Fibroblast of the aortic adventitia (primary cell): ENCODE data around the gene MRPL3. TPM values are rescaled to one million over a fixed set of nuclear protein-coding genes. Genes with fewer than 3 reads are reported as not detected.

Experiments
- DNase-seq: peaks from one replicate; pipeline ENCODE4 v3.0.0-alpha.2; 2010; ENCODE audit warnings: low read depth
- H3K4me3 ChIP-seq: 2 replicates; pipeline ENCODE4 v1.5.1; 2011; ENCODE audit warnings: low read depth, mild to moderate bottlenecking, control low read depth, low read length, moderate library complexity
- CTCF ChIP-seq: IDR thresholded peaks from 2 replicates; pipeline ENCODE4 v1.5.1; 2011; ENCODE audit warnings: mild to moderate bottlenecking, low read length, control low read depth, inconsistent platforms; ENCODE audit not compliant: insufficient read depth
- total RNA-seq: library from RNA; depleted of rRNA; stranded (reverse); fragments of >200 nt; gene quantifications from 2 replicates; pipeline ENCODE4 v1.2.3, GENCODE V29; 2012; ENCODE audit warnings: low replicate concordance

Gene MRPL3
- total RNA-seq, 1 donor: 164 TPM

GRCh38 chr3:131485119-131485518, 17.7 kb downstream of the MRPL3 start:
- DNase-seq: peak; percentile 2
- no peak overlapping the region for H3K4me3 ChIP-seq
- no peak for TF ChIP-seq CTCF

DNA sequence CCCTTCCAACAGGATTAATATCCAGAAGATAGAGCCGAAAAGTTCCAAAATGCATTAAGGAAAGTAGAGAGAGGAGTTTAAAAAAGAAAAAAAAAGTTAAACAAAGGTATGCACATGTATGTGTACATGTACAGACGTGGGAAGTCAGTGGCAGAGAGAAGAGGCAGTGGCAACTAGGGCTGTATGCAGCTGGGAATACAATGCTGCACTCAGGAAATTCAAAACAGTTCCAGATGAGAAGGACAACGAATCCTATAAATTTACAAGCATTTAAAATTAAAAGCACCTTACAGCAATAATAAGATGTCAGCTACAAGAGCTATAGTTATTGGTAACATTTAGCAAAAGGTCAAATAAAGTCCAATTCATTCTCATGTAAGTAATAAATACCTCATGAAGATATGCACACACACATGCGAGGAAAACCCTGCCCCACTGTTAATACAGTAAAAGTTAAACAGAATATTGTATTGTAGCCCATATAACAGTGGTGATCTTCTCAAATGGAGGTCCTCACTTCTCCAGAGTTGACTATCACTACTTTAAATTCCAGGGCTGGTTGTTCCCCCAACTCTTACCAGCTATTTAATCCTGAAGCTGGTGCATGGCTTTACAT, 18.2 kb downstream of the MRPL3 start:
- no peak for DNase-seq
- no peak for TF ChIP-seq CTCF
- H3K4me3 ChIP-seq: no peak overlapping the region

DNA sequence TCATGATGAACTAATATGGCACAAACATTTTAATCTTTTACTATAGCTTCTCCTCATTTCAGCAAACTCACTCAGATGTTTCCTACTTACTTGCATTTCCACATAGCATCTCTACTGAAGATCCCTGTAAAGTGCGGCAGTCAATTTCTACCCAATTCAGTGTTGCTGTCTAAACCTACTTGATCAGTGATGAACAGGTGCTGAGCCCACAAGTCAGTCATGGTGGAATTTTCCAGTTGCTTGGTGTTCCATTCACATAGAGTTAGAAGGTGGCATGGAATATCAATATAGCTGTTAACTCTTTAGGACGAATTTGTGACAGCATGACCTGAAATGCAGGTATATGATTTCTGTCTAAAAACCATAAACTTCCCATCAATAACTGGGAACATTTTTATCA, 22.7 kb downstream of the MRPL3 start:
- no peak overlapping the region for H3K4me3 ChIP-seq
- no peak for DNase-seq
- TF ChIP-seq CTCF: no peak

- no peak overlapping the region for H3K4me3 ChIP-seq
- DNase-seq: no peak
- no peak for TF ChIP-seq CTCF
Observed at GRCh38 chr3:131477813-131478212, 25.0 kb downstream of the MRPL3 start.

DNA sequence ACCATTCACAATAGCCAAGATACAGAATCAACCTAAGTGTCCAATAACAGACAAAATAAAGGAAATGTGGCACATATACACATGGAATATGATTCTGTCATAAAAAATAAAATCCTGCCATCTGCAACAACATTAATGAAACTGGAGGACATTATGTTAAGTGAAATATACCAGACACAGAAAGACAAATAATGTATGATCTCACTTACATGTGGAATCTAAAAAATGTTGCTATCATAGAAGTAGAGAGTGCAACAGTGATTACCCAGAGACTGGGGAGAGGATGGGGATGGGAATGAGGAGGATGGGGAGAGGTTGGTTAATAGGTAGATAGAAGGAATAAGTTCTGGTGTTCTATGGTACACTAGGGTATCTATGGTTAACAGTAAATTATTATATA, 28.7 kb downstream of the MRPL3 start:
- DNase-seq: no peak
- no peak for TF ChIP-seq CTCF

DNA sequence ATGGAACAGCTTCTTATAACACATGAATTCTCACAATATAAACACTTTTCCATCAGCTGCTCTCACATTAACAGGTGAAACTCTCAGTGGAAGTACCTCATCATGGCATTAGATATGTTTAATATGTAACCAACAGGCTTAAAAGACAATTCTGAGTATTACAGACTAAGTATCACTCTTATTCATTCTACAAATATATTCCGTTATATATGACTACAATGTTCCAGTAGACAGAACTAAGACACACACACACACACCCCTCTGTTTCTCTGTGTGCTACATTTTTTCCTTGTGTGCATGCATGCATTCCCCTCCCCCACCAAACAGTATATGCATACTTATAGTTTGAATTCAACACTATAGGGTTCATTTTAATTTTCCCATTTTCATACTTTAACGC, 32.4 kb downstream of the MRPL3 start:
- DNase-seq: no peak
- H3K4me3 ChIP-seq: no peak overlapping the region
- no peak for TF ChIP-seq CTCF

More for the DNA sequence above, 28.7 kb downstream of the MRPL3 start:
- no peak overlapping the region for H3K4me3 ChIP-seq

- TF ChIP-seq CTCF: no peak
- H3K4me3 ChIP-seq: no peak overlapping the region
- DNase-seq: no peak
Observed at GRCh38 chr3:131458653-131459052, 44.1 kb downstream of the MRPL3 start.
